ENCODE measurements around the gene PNPLA8.

DNA sequence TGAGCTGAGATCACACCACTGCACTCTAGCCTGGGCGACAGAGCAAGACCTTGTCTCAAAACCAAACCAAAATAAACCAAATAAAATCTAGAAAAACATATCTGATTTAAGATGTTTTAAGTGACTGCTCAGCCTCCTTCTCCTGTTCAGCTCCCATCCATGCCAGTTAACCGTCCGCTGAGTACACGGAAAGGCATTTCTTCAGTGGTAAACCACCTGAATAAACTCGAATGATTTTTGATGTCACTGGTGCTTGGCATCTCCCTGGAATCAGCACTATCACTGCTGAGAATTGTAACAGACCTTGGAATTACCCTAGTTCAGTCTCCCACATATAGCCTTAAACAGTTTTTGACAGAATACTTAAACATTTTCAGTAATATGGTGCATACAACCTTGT lies 45.6 kb downstream of the PNPLA8 start:
- TF ChIP-seq, protein P1, sequence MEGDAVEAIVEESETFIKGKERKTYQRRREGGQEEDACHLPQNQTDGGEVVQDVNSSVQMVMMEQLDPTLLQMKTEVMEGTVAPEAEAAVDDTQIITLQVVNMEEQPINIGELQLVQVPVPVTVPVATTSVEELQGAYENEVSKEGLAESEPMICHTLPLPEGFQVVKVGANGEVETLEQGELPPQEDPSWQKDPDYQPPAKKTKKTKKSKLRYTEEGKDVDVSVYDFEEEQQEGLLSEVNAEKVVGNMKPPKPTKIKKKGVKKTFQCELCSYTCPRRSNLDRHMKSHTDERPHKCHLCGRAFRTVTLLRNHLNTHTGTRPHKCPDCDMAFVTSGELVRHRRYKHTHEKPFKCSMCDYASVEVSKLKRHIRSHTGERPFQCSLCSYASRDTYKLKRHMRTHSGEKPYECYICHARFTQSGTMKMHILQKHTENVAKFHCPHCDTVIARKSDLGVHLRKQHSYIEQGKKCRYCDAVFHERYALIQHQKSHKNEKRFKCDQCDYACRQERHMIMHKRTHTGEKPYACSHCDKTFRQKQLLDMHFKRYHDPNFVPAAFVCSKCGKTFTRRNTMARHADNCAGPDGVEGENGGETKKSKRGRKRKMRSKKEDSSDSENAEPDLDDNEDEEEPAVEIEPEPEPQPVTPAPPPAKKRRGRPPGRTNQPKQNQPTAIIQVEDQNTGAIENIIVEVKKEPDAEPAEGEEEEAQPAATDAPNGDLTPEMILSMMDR (conservative IDR thresholded peaks at IDR 0.05), result no peak
- no peak for TF ChIP-seq EZH2 (IDR thresholded peaks at IDR 0.05; ENCODE audit: low read depth)
